ENCODE measurements around the gene SLC8B1. TPM values are rescaled to one million over a fixed set of nuclear protein-coding genes. Genes with fewer than 3 reads are reported as not detected.
"Not testable (repeated sequence)": the region's sequence is repeated elsewhere in the genome, so short reads cannot be mapped to it uniquely, and the experiment has no call there.

The SLC8B1 gene
- total and polyA plus RNA-seq, 2 donors (not counting 1 experiment from before 2014, with no cell fraction given) = 16.7 to 16.8 TPM

DNA sequence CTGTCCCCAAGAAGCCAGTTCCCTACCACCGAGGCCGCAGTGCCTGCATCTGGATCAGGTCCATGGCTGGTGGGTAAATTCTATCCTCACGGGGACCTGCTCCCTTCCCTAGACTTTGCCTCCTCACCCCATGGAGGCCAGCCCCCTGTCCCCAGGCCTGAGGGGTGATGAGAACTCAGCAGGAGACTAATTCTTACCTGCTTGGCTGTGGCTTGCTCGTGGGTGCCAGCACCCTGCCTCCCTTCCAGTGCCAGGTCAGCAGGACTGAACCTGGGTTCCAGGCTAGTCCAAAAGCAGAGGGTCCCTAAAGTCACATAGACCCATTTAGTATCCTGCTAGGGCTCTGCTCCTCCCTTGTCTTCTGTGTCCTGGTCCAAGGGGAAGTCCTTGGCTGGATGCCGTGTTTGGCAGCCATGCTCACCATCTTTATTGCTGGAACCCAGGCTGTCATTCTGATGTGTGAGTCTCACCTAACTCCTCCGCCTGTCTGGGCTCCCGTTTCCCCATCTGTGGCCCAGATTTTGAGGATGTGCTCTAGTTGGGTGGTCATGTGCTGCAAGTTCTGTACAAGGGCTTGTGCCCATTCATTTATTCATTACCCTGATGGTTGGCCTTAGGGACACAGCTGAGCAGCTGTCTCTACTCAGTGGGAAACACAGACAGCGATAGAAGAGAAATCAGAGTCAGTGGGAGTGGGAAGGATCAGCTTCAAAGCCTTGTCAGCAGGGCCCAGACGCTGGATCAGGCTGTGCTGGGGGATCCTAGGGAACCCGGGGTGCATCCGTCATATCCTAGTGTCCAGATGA lies 24.4 kb upstream of the SLC8B1 start:
- H3K27ac ChIP-seq (ENCODE audit: insufficient read depth, low read length) = peak overlapping the region; percentile 57
- peak; percentile 19 to 30 for DNase-seq (ENCODE audit: low read depth in 2 of 2)
- H3K4me3 ChIP-seq (replicated peaks in 1 of 4; ENCODE audit: control extremely low read depth in 1 of 4, insufficient read depth in 1 of 4, low read depth in 3 of 4, low read length in 4 of 4) = peak overlapping the region; percentile 72 to 93 (median 85)
- H2AFZ ChIP-seq (ENCODE audit: low read length) = peak overlapping the region; percentile 71
- no peaks in the 10 kb centered on the region for H4K20me1 ChIP-seq (ENCODE audit: control insufficient read depth, extremely low read depth, insufficient read depth, low read length)
- TF ChIP-seq, protein P1, sequence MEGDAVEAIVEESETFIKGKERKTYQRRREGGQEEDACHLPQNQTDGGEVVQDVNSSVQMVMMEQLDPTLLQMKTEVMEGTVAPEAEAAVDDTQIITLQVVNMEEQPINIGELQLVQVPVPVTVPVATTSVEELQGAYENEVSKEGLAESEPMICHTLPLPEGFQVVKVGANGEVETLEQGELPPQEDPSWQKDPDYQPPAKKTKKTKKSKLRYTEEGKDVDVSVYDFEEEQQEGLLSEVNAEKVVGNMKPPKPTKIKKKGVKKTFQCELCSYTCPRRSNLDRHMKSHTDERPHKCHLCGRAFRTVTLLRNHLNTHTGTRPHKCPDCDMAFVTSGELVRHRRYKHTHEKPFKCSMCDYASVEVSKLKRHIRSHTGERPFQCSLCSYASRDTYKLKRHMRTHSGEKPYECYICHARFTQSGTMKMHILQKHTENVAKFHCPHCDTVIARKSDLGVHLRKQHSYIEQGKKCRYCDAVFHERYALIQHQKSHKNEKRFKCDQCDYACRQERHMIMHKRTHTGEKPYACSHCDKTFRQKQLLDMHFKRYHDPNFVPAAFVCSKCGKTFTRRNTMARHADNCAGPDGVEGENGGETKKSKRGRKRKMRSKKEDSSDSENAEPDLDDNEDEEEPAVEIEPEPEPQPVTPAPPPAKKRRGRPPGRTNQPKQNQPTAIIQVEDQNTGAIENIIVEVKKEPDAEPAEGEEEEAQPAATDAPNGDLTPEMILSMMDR (conservative IDR thresholded peaks at IDR 0.05 in 1 of 2, IDR thresholded peaks at IDR 0.05 in 1 of 2; ENCODE audit: low read depth in 1 of 2, low read length in 2 of 2) = no peak
- no peak for TF ChIP-seq EZH2 (IDR thresholded peaks at IDR 0.05; ENCODE audit: low read length, missing control alignments)
- H3K9ac ChIP-seq (ENCODE audit: insufficient read depth, low read length) = peak overlapping the region; percentile 77
- H3K27me3 ChIP-seq (ENCODE audit: control insufficient read depth, insufficient read depth, low read length) = no peaks in the 10 kb centered on the region
- H3K4me1 ChIP-seq (ENCODE audit: control insufficient read depth, extremely low read depth, insufficient read depth, low read length) = peaks cover 4% of the 10 kb centered on the region
- peak overlapping the region; percentile 94 for H3K4me2 ChIP-seq (ENCODE audit: extremely low read depth, insufficient read depth, low read length)
- H3K79me2 ChIP-seq (ENCODE audit: control insufficient read depth, insufficient read depth, low read length) = peaks cover 10% of the 10 kb centered on the region
- no peaks in the 10 kb centered on the region for H3K9me3 ChIP-seq (ENCODE audit: control insufficient read depth, insufficient read depth, low read depth, low read length)
- peaks cover 2% of the 10 kb centered on the region for H3K36me3 ChIP-seq (ENCODE audit: control insufficient read depth, insufficient read depth, low read length)

DNA sequence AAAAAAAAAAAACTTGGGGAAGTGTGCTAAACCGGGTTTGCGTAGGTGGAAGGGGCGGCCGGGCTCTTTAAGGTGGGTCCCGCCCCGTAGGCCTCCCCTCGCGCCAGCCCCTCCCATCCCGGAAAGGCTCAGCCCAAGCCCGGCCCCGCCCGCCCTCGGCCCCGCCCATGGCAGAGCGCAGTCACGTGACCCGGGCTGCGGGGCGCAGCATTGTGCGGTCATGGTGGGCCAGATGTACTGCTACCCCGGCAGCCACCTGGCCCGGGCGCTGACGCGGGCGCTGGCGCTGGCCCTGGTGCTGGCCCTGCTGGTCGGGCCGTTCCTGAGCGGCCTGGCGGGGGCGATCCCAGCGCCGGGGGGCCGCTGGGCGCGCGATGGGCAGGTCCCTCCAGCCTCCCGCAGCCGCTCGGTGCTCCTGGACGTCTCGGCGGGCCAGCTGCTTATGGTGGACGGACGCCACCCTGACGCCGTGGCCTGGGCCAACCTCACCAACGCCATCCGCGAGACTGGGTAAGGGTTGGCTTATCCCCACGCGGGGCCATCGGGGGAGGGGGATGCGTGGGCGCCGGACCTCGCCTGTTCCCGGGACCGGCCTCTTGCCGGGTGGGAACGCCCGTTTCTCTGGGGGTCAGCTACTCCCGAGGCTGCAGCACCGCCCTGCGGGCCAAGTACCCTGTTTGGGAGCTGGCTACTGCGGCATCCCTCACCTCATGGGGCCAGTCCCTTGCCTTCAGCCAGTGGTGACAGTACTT lies 23.6 kb upstream of the SLC8B1 start, which contains the start of gene PLBD2:
Gene PLBD2 (plus strand): TSS at position 207 of the 752 bp plus-strand sequence. CDS start 14 bp downstream, at position 221.
- DNase-seq (ENCODE audit: low read depth in 2 of 2) = peak; percentile 90
- Histone ChIP-seq H3K79me2 (ENCODE audit: control insufficient read depth, insufficient read depth, low read length) (peaks cover 10% of the 10 kb centered on the region), H3K27ac (ENCODE audit: insufficient read depth, low read length) (peak within 1 kb of the TSS; percentile 57), H3K4me1 (ENCODE audit: control insufficient read depth, extremely low read depth, insufficient read depth, low read length) (peaks cover 4% of the 10 kb centered on the region), H3K9me3 (ENCODE audit: control insufficient read depth, insufficient read depth, low read depth, low read length) (no peaks in the 10 kb centered on the region), H3K4me2 (ENCODE audit: extremely low read depth, insufficient read depth, low read length) (peak within 1 kb of the TSS; percentile 94), H3K4me3 (replicated peaks in 1 of 4; ENCODE audit: control extremely low read depth in 1 of 4, insufficient read depth in 1 of 4, low read depth in 3 of 4, low read length in 4 of 4) (peak within 1 kb of the TSS; percentile 72 to 93 (median 85)), H3K36me3 (ENCODE audit: control insufficient read depth, insufficient read depth, low read length) (peaks cover 2% of the 10 kb centered on the region), H3K27me3 (ENCODE audit: control insufficient read depth, insufficient read depth, low read length) (no peaks in the 10 kb centered on the region), H3K9ac (ENCODE audit: insufficient read depth, low read length) (peak within 1 kb of the TSS; percentile 77), H2AFZ (ENCODE audit: low read length) (peak within 1 kb of the TSS; percentile 71), H4K20me1 (ENCODE audit: control insufficient read depth, extremely low read depth, insufficient read depth, low read length) (no peaks in the 10 kb centered on the region)
- TF ChIP-seq EZH2 (IDR thresholded peaks at IDR 0.05; ENCODE audit: low read length, missing control alignments) = no peak
- TF ChIP-seq, protein P1 (conservative IDR thresholded peaks at IDR 0.05 in 1 of 2, IDR thresholded peaks at IDR 0.05 in 1 of 2; ENCODE audit: low read depth in 1 of 2, low read length in 2 of 2) = no peak

DNA sequence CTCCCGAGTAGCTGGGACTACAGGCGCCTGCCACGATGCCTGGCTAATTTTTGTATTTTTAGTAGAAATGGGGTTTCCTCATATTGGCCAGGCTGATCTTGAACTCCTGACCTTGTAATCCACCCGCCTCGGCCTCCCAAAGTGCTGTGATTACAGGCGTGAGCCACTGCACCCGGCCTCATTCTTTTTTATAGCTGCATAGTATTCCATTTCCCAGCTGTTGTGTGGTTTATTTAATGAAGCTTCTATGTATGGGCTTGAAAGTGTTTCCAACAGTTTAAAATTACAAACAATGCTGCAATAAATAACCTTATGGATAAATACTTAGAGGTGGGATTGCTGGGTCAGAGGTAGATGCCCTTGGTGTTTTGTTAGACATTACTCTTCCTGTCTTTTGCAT lies 19.3 kb upstream of the SLC8B1 start:
- not testable (repeated sequence) for H2AFZ ChIP-seq (ENCODE audit: low read length); H3K27me3 ChIP-seq (ENCODE audit: control insufficient read depth, insufficient read depth, low read length); H3K36me3 ChIP-seq (ENCODE audit: control insufficient read depth, insufficient read depth, low read length); DNase-seq (ENCODE audit: low read depth in 2 of 2); H4K20me1 ChIP-seq (ENCODE audit: control insufficient read depth, extremely low read depth, insufficient read depth, low read length); H3K4me2 ChIP-seq (ENCODE audit: extremely low read depth, insufficient read depth, low read length); H3K9me3 ChIP-seq (ENCODE audit: control insufficient read depth, insufficient read depth, low read depth, low read length); H3K9ac ChIP-seq (ENCODE audit: insufficient read depth, low read length); H3K4me3 ChIP-seq (replicated peaks in 1 of 4; ENCODE audit: control extremely low read depth in 1 of 4, insufficient read depth in 1 of 4, low read depth in 3 of 4, low read length in 4 of 4); H3K79me2 ChIP-seq (ENCODE audit: control insufficient read depth, insufficient read depth, low read length); H3K4me1 ChIP-seq (ENCODE audit: control insufficient read depth, extremely low read depth, insufficient read depth, low read length); H3K27ac ChIP-seq (ENCODE audit: insufficient read depth, low read length)

All from fibroblast of lung (primary cell).